ENCODE data around the gene CAD.

DNA sequence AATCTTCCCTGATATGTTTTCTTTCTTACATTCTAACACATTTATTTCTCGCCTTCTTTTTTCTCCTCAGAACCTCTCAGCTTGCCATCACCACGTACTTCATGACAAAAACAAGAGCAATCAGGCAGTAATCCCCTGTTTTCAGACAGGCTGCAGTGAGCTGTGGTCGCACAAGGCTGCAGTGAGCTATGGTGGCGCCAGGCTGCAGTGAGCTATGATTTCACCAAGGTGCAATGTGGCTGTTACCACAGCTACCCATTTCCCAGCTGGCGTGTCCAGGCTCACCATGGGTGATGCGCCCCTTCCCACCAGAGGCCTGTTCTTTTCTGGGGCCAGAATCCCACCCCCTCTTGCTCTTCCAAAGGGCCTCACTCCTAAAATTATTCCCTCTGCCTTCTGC is 42.5 kb upstream of the CAD start:
- no peak for TF ChIP-seq SREBF2 (CRISPR knock-in tag; IDR thresholded peaks at IDR 0.05)
- TF ChIP-seq, protein P1, sequence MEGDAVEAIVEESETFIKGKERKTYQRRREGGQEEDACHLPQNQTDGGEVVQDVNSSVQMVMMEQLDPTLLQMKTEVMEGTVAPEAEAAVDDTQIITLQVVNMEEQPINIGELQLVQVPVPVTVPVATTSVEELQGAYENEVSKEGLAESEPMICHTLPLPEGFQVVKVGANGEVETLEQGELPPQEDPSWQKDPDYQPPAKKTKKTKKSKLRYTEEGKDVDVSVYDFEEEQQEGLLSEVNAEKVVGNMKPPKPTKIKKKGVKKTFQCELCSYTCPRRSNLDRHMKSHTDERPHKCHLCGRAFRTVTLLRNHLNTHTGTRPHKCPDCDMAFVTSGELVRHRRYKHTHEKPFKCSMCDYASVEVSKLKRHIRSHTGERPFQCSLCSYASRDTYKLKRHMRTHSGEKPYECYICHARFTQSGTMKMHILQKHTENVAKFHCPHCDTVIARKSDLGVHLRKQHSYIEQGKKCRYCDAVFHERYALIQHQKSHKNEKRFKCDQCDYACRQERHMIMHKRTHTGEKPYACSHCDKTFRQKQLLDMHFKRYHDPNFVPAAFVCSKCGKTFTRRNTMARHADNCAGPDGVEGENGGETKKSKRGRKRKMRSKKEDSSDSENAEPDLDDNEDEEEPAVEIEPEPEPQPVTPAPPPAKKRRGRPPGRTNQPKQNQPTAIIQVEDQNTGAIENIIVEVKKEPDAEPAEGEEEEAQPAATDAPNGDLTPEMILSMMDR (IDR thresholded peaks at IDR 0.05 in 2 of 3, conservative IDR thresholded peaks at IDR 0.05 in 1 of 3; ENCODE audit: insufficient read depth in 2 of 3, low read depth in 1 of 3, low read length in 3 of 3), result no peak
- no peak for TF ChIP-seq ZBTB8A (IDR thresholded peaks at IDR 0.05; ENCODE audit: partially characterized antibody)
- no peak for TF ChIP-seq GTF2F1 (IDR thresholded peaks at IDR 0.05; ENCODE audit: low read depth, low read length)
- no peak for TF ChIP-seq RAD51 (IDR thresholded peaks at IDR 0.05; ENCODE audit: borderline replicate concordance, low read depth)
- TF ChIP-seq TAF1 (IDR thresholded peaks at IDR 0.05; ENCODE audit: control insufficient read depth, extremely low read depth, insufficient read depth, low read length, severe bottlenecking), result no peak
- TF ChIP-seq JUN (IDR thresholded peaks at IDR 0.05; ENCODE audit: borderline replicate concordance, low read depth, low read length), result no peak
- no peak for TF ChIP-seq JUN (CRISPR knock-in tag; IDR thresholded peaks at IDR 0.05; ENCODE audit: borderline replicate concordance)
